HG03521 (cell line): Measurements from ENCODE around the gene CAMSAP1.

Source experiments
- ATAC-seq: cut with Tn5 transposase; IDR thresholded peaks from one replicate; pipeline ENCODE4 v1.9.1; 2021; ENCODE audit warnings: mild to moderate bottlenecking, moderate library complexity; ENCODE audit not compliant: unreplicated experiment

CAMSAP1 gene

GRCh38 chr9:135883410-135884089, 23.8 kb downstream of the CAMSAP1 start:
- ATAC-seq: no peak

GRCh38 chr9:135882011-135882410, 25.3 kb downstream of the CAMSAP1 start:
- ATAC-seq: no peak

GRCh38 chr9:135880438-135880837, 26.9 kb downstream of the CAMSAP1 start:
- ATAC-seq: no peak

GRCh38 chr9:135879619-135880018, 27.7 kb downstream of the CAMSAP1 start:
- no peak for ATAC-seq

- no peak for ATAC-seq
Observed at GRCh38 chr9:135879237-135879601, 28.1 kb downstream of the CAMSAP1 start.

GRCh38 chr9:135878528-135879236, 28.7 kb downstream of the CAMSAP1 start:
- ATAC-seq: no peak

- no peak for ATAC-seq
Observed at GRCh38 chr9:135877791-135878527, 29.4 kb downstream of the CAMSAP1 start.

- no peak for ATAC-seq
Observed at GRCh38 chr9:135876936-135877335, 30.4 kb downstream of the CAMSAP1 start.

- no peak for ATAC-seq
Observed at GRCh38 chr9:135874859-135875258, 32.5 kb downstream of the CAMSAP1 start.

GRCh38 chr9:135869909-135870308, 37.4 kb downstream of the CAMSAP1 start:
- ATAC-seq: no peak

GRCh38 chr9:135865531-135865930, 41.8 kb downstream of the CAMSAP1 start:
- ATAC-seq: no peak

GRCh38 chr9:135864447-135865049, 42.8 kb downstream of the CAMSAP1 start:
- ATAC-seq: no peak

GRCh38 chr9:135862809-135863208, 44.5 kb downstream of the CAMSAP1 start:
- ATAC-seq: no peak

- no peak for ATAC-seq
Observed at GRCh38 chr9:135858491-135859185, 48.7 kb downstream of the CAMSAP1 start.

- no peak for ATAC-seq
Observed at GRCh38 chr9:135857843-135858242, 49.5 kb downstream of the CAMSAP1 start.

GRCh38 chr9:135857371-135857786, 50.0 kb downstream of the CAMSAP1 start:
- ATAC-seq: no peak

- ATAC-seq: no peak
Observed at GRCh38 chr9:135851748-135852147, 55.6 kb downstream of the CAMSAP1 start.

GRCh38 chr9:135850737-135851136, 56.6 kb downstream of the CAMSAP1 start:
- ATAC-seq: no peak

- ATAC-seq: no peak
Observed at GRCh38 chr9:135849181-135849580, 58.2 kb downstream of the CAMSAP1 start.

- ATAC-seq: no peak
Observed at GRCh38 chr9:135848341-135849047, 58.9 kb downstream of the CAMSAP1 start.
